HG03432 (cell line): Measurements from ENCODE around the gene ARFGEF2.
"Not testable (repeated sequence)": the region's sequence is repeated elsewhere in the genome, so short reads cannot be mapped to it uniquely, and the experiment has no call there.

Source experiments
- ATAC-seq: cut with Tn5 transposase; IDR thresholded peaks from one replicate; pipeline ENCODE4 v1.9.1; 2021; ENCODE audit warnings: mild to moderate bottlenecking, moderate library complexity; ENCODE audit not compliant: unreplicated experiment

Gene ARFGEF2

DNA sequence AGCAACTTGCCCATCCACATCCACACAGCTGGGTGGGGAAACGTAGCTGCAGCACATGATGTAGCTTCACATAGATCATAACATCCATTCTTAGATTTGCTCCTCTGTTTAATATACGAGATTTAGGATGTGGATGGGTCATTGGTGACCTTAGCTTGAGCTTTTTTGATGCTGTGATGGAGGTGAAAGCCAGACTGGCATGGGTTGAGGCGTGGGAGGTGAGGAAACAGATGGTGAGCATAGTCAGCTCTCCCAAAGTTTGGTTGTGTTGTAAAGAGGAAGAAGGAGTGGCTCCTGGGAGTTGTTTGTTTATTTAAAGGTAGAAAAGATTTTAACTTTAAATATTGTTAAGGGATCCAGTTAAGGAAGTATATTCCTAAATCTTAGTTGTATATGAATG, 5.3 kb downstream of the ARFGEF2 start:
- ATAC-seq: no peak

DNA sequence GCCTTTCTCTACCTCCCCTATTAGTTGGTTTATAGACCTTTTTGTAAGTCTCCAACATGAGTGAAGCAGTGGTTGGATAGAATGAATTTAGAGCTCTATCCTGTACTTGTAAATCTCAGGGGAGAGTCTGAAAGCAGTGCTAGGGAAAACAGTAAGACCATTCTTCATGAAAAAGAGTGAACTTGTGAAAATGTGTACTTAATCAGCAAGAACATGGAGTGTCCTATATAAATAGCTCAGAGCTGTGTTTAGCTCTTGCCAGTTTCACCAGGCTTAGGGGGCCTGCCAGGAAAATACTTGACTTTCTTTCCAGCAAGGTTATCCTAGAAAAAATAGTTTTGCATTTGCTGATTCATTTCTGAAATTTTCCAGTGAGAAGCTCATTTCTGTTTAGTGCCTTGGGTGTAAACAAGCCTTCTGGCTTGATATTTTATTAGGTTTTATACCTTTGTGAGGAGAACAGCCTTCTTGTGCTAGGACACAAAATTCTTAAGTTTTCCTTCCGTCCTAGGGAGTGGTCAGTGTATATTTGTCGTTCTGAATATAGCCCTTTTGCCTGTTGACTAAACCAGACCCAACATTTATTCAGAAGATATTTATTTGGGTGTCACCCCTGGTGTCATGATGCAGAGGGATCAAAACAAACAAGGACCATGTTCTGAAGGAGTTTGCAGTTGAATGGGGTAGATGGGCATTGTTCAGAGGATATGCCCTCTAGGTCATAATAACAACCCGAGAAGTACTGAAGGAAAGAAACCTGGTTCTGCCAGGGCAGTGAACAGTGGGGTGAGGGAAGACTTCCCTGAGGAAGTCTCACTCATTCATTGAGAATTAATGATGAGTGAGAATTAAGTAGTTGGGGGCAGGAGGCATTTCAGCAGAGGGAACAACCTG, 7.6 kb downstream of the ARFGEF2 start:
- no peak for ATAC-seq

- ATAC-seq: no peak
These were observed 8.5 kb downstream of the ARFGEF2 start for GRCh38 chr20:48930035-48930434.

DNA sequence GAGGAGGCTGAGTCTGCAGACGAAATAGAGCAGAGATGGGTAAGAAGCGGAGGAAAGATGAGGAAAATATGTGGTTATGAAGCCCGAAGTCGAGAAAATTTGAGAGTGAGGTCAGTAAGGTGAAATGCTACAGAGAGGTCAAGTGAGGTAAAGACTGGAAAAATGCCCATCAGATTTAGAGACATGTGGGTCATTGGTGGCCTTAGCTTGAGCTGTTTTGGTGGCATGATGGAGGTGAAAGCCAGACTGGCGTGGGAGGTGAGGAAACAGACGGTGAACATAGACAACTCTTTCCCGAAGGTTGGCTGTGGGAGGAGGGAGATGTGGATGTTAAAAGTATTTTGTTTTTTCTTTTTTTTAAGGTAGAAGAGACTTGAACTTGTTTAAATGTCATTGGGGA, 9.4 kb downstream of the ARFGEF2 start:
- ATAC-seq: no peak

DNA sequence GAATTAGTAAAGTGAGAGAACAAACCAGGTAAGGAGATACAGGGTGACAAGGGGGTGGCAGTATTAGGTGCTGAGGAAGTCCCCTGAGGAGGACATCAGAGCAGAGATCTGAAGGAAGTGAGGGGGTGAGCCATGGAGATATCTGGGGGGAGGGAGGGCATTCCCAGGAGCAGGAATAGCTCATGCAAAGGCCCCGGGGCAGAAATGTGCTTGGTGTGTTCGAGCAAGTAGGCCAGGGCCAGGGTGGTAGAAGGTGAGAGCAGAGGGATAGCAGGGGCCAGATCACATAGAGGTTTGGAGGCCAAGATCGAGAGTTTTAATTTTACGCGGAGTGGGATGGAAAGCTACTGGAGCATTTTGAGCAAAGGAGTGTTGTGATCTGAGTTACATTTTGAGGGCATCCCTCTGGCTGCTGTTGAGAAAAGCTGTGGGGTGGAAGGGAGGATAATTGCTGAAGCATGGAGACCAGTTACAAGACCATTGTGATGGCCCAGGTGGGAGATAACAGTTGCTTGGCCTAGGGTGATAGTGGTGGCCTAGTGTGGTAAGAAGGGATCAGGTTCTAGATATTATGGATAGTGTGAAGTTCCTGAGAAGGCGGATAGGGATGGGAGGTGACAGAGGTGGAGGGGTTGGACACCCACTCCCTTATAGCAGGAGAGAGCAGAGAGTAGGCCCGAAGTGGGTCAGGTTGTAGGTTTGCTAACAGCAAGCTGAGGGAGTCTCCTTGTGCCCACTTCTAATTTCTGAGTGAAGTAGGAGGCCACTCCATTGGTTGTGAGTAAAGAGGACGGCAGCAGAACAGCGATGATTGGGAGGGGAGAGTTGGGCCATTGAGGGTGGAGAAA, 10.2 kb downstream of the ARFGEF2 start:
- no peak for ATAC-seq

DNA sequence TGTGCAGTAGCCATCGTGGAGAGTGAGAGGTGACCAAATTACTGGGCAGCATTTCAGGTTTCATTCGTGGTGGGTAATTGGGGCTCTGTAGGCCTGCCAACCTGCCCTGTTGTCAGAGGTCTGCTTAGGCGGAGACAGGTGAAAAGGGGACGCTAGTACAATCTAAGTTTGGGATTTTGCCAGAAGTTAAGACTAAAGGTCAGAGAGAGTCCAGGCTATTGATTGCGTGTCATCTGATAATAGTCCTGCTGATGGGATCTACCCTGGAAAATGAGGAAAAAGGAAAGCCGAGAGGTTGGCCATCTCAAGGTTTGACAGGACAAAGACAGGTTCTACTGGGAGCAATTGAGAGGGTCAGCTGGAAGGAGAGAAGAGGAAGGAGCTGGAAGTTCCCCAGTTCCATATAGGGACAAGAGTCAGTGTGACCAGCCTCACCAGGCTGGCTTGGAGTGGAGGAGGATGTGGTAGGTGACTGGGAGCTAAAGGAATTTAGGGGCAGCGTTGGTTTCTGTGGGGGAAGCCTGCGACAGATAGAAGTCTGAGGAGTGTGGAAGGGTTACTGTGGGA, 10.9 kb downstream of the ARFGEF2 start:
- no peak for ATAC-seq

DNA sequence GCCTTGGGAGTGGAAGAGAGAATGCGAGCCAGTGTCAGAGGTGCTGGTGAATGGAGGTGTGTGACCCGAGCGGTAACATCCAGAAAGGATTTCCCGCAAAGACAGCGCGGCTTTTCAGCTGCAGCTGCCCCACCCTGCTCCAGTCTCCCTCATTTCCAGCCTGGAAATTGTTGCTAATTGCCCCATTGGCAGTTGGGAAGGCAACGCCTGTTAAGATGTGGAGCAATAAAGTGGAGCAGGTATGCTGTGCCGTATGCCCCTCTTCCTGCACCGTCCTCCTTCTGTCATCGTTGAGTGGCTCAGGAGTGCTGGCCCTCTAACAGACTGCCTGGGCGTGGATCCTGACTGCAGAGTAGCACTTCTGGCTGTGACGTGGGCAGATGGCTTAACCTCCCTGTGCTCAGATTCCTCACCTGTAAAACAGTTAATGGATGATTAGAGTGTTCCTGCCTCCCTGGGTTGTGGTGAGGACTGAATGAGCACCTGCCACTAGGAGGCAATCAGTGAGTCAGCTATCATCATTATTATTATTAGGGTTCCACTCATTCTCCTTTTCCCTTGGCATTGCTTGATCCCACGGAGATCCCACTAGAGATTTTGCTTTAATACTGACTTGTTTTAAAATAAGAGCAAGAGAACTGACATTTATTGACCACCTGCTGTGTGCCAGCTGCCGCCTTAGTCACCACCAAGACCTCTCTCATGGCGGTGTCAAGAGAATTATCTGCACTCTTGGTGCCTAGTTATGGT, 11.7 kb downstream of the ARFGEF2 start:
- no peak for ATAC-seq

DNA sequence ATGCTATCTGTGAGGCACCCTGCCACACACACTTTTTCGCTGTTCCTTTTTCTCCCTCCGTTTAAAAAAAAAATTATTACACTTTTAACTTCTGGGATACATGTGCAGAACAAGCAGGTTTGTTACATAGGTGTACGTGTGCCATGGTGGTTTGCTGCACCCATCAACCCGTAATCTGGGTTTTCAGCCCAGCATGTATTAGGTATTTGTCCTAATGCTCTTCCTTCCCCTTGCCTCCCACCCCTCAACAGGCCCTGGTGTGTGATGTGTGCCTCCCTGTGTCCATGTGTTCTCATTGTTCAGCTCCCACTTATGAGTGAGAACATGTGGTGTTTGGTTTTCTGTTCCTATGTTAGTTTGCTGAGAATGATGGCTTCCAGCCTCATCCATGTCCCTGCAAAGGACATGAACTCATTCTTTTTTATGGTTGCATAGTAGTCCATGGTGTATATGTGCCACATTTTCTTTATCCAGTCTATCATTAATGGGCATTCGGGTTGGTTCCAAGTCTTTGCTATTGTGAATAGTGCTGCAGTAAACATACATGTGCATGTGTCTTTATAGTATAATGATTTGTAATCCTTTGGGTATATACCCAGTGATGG, 12.9 kb downstream of the ARFGEF2 start:
- not testable (repeated sequence) for ATAC-seq

DNA sequence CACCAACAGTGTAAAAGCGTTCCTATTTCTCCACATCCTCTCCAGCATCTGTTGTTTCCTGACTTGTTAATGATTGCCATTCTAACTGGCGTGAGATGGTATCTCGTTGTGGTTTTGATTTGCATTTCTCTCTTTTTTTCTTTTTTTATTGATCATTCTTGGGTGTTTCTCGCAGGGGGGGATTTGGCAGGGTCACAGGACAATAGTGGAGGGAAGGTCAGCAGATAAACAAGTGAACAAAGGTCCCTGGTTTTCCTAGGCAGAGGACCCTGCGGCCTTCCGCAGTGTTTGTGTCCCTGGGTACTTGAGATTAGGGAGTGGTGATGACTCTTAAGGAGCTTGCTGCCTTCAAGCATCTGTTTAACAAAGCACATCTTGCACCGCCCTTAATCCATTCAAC, 13.5 kb downstream of the ARFGEF2 start:
- ATAC-seq: not testable (repeated sequence)

DNA sequence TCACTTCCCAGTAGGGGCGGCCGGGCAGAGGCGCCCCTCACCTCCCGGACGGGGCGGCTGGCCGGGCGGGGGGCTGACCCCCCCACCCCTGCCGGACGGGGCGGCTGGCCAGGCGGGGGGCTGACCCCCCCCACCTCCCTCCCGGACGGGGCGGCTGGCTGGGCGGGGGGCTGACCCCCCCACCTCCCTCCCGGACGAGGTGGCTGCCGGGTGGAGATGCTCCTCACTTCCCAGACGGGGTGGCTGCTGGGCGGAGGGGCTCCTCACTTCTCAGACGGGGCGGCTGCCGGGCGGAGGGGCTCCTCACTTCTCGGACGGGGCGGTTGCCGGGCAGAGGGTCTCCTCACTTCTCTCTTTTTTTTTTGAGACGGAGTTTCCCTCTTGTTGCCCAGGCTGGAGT, 14.7 kb downstream of the ARFGEF2 start:
- ATAC-seq: not testable (repeated sequence)

- ATAC-seq: no peak
These were observed 16.2 kb downstream of the ARFGEF2 start for GRCh38 chr20:48937674-48938073.

- no peak for ATAC-seq
These were observed 17.2 kb downstream of the ARFGEF2 start for GRCh38 chr20:48938670-48939069.

DNA sequence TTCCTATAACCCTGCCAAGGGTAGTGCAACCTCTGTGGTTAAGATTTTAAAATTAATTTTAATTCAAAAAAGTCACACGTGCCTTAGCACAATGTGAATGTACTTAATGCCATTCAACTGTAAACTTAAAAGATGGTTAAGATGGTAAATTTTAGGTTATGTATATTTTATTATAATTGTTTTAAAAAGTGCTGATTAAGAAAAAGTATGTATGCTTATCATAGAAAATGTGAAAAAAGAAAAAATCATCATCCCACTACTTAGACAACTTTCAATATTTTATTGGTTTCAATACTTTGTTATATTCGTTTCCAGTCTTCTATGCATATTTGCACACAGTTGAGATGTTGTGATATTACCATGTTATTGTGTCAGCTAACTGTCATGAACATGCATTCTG, 18.7 kb downstream of the ARFGEF2 start:
- ATAC-seq: no peak

- ATAC-seq: no peak
These were observed 20.0 kb downstream of the ARFGEF2 start for GRCh38 chr20:48941467-48941866.

DNA sequence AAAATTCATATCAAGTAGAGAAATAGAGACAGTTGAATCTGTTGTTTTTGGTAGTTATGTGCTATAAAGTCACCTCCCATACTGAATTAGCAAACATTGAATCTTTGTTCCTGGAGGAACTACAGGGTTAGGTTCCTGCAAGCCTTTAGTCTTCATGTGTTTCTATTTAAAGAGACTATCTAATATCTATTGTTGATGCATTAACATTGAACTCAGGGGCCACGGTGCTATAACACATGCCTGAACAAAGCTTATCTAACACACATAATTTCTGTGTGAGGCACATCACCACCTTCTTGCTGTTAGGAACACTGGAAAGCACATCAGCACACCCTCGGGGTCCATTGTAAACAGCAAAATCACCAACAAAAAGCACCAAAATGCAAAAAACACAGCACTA, 21.2 kb downstream of the ARFGEF2 start:
- ATAC-seq: no peak

DNA sequence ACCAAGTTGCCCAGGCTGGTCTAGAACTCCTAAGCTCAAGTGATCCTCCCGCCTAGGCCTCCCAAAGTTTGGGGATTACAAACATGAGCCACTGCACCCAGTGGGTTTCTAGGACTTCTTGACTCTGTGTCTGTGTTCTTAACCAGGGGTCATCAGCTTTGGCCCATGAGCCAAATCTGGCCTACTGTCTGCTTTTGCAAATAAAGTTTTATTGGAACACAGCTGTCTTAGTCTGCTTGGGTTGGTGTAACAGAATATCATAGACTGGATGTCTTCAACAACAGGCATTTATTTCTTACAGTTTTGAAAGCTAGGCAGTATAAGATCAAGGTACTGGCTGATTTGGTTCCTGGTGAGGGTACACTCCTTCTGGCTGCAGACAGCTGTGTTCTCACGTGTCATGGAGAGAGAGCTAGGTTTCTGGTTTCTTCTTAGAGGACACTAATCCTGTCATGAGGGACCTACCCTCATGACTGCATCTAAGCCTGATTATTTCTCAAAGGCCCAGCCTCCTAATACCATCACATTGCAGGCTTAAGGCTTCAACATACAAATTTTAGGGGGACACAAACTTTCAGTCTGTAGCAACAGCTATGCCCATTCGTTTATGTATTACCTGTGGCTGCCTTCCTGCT, 23.3 kb downstream of the ARFGEF2 start:
- no peak for ATAC-seq

GRCh38 chr20:48945840-48946514, 24.5 kb downstream of the ARFGEF2 start:
- no peak for ATAC-seq

GRCh38 chr20:48948612-48949011, 27.1 kb downstream of the ARFGEF2 start:
- ATAC-seq: no peak
